ENCODE results near the gene SLC4A5.

DNA sequence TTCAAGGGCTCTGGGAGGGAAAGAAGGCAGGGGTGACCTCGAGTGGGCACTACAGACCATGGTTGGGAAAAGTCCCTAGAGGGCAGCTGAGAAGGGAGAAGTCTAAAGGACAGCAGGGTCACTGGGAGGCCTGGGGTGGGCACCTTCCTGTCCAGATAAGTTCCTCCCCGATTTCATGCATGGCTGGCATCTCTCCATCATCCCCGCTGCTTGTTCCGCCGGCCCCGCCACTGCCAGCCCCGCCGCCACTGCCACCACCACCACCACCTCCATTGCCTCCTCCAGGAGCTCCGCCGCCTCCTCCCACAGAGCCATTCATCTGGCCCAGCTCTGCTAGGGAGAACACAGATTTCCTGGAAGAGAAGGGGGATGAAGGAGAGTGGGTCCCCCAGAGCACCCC is 91.2 kb downstream of the SLC4A5 start:
- TF ChIP-seq, protein P1, sequence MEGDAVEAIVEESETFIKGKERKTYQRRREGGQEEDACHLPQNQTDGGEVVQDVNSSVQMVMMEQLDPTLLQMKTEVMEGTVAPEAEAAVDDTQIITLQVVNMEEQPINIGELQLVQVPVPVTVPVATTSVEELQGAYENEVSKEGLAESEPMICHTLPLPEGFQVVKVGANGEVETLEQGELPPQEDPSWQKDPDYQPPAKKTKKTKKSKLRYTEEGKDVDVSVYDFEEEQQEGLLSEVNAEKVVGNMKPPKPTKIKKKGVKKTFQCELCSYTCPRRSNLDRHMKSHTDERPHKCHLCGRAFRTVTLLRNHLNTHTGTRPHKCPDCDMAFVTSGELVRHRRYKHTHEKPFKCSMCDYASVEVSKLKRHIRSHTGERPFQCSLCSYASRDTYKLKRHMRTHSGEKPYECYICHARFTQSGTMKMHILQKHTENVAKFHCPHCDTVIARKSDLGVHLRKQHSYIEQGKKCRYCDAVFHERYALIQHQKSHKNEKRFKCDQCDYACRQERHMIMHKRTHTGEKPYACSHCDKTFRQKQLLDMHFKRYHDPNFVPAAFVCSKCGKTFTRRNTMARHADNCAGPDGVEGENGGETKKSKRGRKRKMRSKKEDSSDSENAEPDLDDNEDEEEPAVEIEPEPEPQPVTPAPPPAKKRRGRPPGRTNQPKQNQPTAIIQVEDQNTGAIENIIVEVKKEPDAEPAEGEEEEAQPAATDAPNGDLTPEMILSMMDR (IDR thresholded peaks at IDR 0.05), result no peak
- TF ChIP-seq POLR2A (IDR thresholded peaks at IDR 0.05), result no peak
